Occipital lobe (tissue), 2 donors: Measurements from ENCODE around the gene LDB2. TPM values are rescaled to one million over a fixed set of nuclear protein-coding genes. Genes with fewer than 3 reads are reported as not detected.
A peak's percentile ranks its signal among the peaks of the same experiment; 100 is the strongest.

ENCODE experiments used
- DNase-seq: peaks from one replicate; lab custom pipeline; 2025; lab: John Stamatoyannopoulos, UW
- total RNA-seq: library from RNA; depleted of rRNA; stranded (reverse); fragments of >200 nt; gene quantifications from one replicate; pipeline ENCODE4 v1.2.3, GENCODE V29; 2014

The LDB2 gene
- total RNA-seq, 1 donor from 2014 or later: 146 TPM

- no peak for DNase-seq
Observed at GRCh38 chr4:16843831-16844508, 54.5 kb downstream of the LDB2 start.

DNA sequence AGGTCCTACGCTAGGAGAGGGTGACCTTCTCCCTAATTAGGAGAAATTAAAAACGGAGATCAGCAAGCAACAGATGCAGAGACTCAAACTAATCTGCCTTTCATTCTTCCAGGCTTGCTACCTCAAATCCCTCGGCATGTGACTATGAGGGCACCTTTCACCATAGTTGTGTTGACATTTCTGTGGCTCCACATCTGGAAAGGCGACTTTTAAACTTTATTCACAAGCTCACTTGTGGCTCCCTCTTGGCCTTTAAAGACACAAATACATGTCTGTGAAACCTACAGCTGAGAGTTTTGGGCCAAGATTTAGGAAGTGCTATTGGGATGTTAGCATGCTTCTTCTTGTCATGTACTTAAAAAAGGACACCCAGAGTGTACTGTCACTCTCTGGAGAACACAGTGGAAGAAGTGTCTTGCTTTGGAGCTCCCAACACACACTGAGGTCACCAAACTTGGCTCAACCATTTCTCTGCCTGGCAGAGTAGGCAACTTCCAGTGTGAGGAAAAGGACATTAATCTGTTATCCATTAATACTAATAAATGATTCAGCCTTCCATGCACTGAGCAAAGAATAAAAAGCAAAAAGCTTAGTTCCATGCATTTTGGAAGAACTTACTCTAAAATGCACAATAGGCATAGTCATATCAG, 60.1 kb downstream of the LDB2 start:
- DNase-seq: no peak

GRCh38 chr4:16837475-16837874, 61.0 kb downstream of the LDB2 start:
- no peak for DNase-seq

- no peak for DNase-seq
Observed at GRCh38 chr4:16836324-16836723, 62.1 kb downstream of the LDB2 start.

- no peak for DNase-seq
Observed at GRCh38 chr4:16835597-16836247, 62.7 kb downstream of the LDB2 start.

DNA sequence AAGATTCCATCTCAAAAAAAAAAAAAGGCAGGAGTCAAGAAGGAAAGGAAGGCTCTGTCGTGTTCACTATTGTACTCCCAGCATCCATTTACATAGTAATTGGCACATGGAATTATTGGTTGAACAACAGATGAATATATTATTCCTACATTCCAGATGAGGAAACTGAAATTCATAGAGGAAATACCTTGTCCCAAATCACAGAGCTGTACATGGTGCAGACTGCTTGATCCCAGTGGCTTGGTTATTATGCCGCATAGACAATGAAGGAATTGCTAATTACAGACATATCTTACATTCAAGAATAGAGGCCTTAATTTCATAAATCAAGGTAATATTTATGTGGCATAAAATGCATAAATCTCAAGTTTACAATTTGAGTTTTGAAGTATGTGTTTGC, 63.6 kb downstream of the LDB2 start:
- no peak for DNase-seq

DNA sequence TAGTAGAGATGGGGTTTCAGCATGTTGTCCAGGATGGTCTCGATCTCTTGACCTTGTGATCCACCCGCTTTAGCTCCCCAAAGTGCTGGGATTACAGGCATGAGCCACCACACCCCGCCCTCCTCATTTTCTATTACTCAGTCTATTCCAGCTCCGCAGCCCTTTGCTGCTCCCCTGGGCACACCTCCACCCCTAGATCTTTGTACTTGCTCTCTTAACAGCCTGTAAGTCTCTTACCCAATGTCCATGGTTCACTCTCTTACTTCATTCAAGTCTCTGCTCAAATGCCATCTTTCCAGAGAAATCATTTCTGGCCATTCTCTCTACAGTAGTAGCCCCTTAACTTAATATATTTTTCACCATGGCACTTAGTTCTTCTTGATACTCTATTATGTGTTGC, 64.7 kb downstream of the LDB2 start:
- DNase-seq: no peak

DNA sequence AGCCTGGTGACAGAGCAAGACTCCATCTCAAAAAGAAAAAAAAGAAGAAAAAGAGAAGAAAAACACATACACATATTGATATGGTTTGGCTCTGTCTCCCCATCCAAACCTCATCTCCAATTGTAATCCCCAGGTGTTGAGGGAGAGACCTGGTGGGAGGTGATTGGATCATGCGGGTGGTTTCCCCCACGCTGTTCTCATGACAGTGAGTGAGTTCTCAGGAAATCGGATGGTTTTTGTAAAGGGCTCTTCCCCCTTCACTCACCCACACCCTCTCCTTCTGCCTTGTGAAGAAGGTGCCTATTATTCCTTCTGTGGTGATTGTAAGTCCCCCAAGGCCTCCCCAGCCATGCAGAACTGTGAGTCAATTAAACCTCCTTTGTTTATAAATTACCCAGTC, 68.4 kb downstream of the LDB2 start:
- no peak for DNase-seq

GRCh38 chr4:16827794-16828724, 70.4 kb downstream of the LDB2 start:
- no peak for DNase-seq

- DNase-seq: no peak
Observed at GRCh38 chr4:16827045-16827444, 71.4 kb downstream of the LDB2 start.

DNA sequence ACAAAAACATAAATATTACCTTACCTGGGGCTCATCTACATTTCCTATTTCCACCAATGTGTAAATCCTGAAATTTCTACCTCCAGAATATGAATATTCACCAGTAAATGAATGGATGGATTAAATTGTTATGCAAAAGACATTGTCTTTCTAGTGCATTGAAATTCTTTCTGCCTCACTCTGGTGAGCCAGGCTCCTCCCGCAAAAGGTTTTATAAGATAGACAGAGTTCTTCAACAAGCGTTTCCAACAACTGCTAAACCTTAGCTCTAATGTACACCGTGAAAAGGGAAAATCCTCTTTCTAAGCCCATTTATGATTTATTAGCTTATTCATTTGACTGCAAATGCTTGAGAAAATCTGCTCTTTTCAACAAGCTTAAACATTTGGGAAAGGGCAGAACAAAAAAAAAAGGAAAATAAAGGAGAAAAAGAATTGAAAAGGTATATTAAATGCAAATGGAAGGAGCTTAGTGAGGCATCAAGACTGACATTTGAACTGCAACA, 72.0 kb downstream of the LDB2 start:
- DNase-seq: no peak

GRCh38 chr4:16824278-16824806, 74.1 kb downstream of the LDB2 start:
- peak; percentile 17 for DNase-seq

- DNase-seq: no peak
Observed at GRCh38 chr4:16820329-16820728, 78.1 kb downstream of the LDB2 start.

GRCh38 chr4:16819652-16820051, 78.8 kb downstream of the LDB2 start:
- DNase-seq: no peak

- no peak for DNase-seq
Observed at GRCh38 chr4:16818005-16818404, 80.4 kb downstream of the LDB2 start.

- no peak for DNase-seq
Observed at GRCh38 chr4:16817286-16817685, 81.2 kb downstream of the LDB2 start.

GRCh38 chr4:16814361-16814760, 84.1 kb downstream of the LDB2 start:
- no peak for DNase-seq

GRCh38 chr4:16812041-16812440, 86.4 kb downstream of the LDB2 start:
- no peak for DNase-seq

DNA sequence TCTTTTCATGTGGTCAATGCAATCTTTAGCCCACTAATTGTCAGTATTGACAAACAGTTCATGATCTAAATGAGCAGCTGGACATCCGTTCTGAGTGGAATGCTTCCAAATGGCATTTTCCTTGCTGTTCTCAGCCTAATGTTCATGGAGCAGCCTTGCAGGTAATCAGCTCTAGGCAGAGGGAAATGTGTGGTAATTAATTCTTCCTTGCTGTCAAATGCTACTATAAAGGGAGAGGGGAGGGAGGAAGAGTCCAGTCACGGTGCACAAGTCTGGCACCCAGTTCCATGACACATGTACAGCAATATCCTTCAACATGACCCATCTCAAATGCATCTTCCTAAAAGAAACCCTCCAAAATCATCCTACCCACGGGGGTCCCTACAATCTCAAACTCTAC, 88.5 kb downstream of the LDB2 start:
- no peak for DNase-seq

DNA sequence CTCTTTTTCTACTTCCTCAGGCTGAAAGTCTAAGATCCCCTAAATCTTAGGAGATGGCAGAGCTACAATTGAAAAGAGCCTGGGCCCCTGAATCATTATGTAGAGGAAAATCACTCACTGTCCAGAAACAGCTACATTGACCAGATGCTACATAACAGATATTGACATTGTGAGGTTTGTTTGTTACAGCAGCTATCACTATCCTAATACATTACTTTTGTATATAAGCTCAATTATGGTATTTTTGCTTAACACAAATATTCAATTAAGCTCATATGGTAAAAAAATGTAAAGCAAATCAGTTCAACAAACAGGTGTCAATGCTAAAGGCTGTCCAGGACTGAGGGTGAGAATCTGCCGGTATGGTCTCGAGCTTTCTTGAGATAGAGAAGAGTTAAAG, 89.4 kb downstream of the LDB2 start:
- DNase-seq: no peak

- no peak for DNase-seq
Observed at GRCh38 chr4:16807355-16807754, 91.1 kb downstream of the LDB2 start.
